K562 (cell line): Measurements from ENCODE around the gene RIIAD1. TPM values are rescaled to one million over a fixed set of nuclear protein-coding genes. Genes with fewer than 3 reads are reported as not detected.

Experiments
- ARID1B ChIP-seq: fragments of 450-650 bp; IDR thresholded peaks from 2 replicates; pipeline ENCODE4 v1.6.1; 2016; ENCODE audit warnings: antibody characterized with exemption, mild to moderate bottlenecking, inconsistent platforms
- BCL6 ChIP-seq: fragments of 250-450 bp; sonication (Bioruptor Pico); IDR thresholded peaks from 2 replicates; pipeline ENCODE4 v1.4.0; 2020
- BRD9 ChIP-seq: fragments of 450-650 bp; IDR thresholded peaks from 2 replicates; pipeline ENCODE4 v1.6.1; 2018; ENCODE audit warnings: low read depth; ENCODE audit not compliant: partially characterized antibody
- DIDO1 ChIP-seq: fragments of 450-650 bp; IDR thresholded peaks from 2 replicates; pipeline ENCODE4 v1.6.1; 2016; ENCODE audit warnings: low read depth, missing biosample characterization, missing genetic modification characterization
- HDAC8 ChIP-seq: fragments of 450-650 bp; IDR thresholded peaks from 2 replicates; pipeline ENCODE4 v1.6.1; 2016; ENCODE audit warnings: mild to moderate bottlenecking, missing genetic modification characterization, moderate library complexity, missing compliant biosample characterization
- NELFE ChIP-seq: IDR thresholded peaks from 2 replicates; pipeline ENCODE4 v1.6.1; 2011; ENCODE audit warnings: mild to moderate bottlenecking; ENCODE audit not compliant: insufficient read depth, insufficient read length
- PKNOX1 ChIP-seq: fragments of 450-650 bp; IDR thresholded peaks from 2 replicates; pipeline ENCODE4 v1.6.1; 2016
- PYGO2 ChIP-seq: fragments of 450-650 bp; IDR thresholded peaks from 2 replicates; pipeline ENCODE4 v1.6.1; 2016; ENCODE audit warnings: mild to moderate bottlenecking, missing genetic modification characterization, moderate library complexity, missing compliant biosample characterization
- RERE ChIP-seq: sonication (generic); formaldehyde crosslinking; IDR thresholded peaks from 2 replicates; pipeline ENCODE4 v1.8.0; 2023; ENCODE audit warnings: missing genetic modification reagents, mild to moderate bottlenecking, borderline replicate concordance
- SIN3B ChIP-seq: fragments of 450-650 bp; IDR thresholded peaks from 2 replicates; pipeline ENCODE4 v1.6.1; 2017; ENCODE audit warnings: low read depth, mild to moderate bottlenecking, moderate library complexity
- SREBF1 ChIP-seq: fragments of 150-350 bp; IDR thresholded peaks from 2 replicates; pipeline ENCODE4 v1.6.1; 2014; ENCODE audit warnings: antibody characterized with exemption, low read depth, low read length, borderline replicate concordance
- SREBF2 ChIP-seq: sonication (generic); formaldehyde crosslinking; IDR thresholded peaks from 2 replicates; pipeline ENCODE4 v1.4.0; 2020; ENCODE audit warnings: mild to moderate bottlenecking, missing genetic modification reagents
- TEAD1 ChIP-seq, 2 experiments: fragments of 450-650 bp in 1 of 2; sonication (generic) in 1 of 2; formaldehyde crosslinking; IDR thresholded peaks; 2 replicates each; pipeline versions ENCODE4 v1.4.0 to v1.8.0; 2020 to 2022; ENCODE audit warnings: mild to moderate bottlenecking in 2 of 2, missing genetic modification reagents in 1 of 2
- ZBTB43 ChIP-seq: sonication (generic); formaldehyde crosslinking; IDR thresholded peaks from 2 replicates; pipeline ENCODE4 v1.8.0; 2023; ENCODE audit warnings: mild to moderate bottlenecking, missing genetic modification reagents
- ZNF263 ChIP-seq: sonication (generic); formaldehyde crosslinking; IDR thresholded peaks from 2 replicates; pipeline ENCODE4 v1.8.0; 2022; ENCODE audit warnings: mild to moderate bottlenecking, missing genetic modification reagents, borderline replicate concordance
- ZNF347 ChIP-seq: fragments of 450-650 bp; formaldehyde crosslinking; IDR thresholded peaks from 2 replicates; pipeline ENCODE4 v1.4.0; 2020; ENCODE audit warnings: low read depth, mild to moderate bottlenecking, moderate library complexity
- ZNF668 ChIP-seq: fragments of 250-450 bp; sonication (Bioruptor Pico); IDR thresholded peaks from 2 replicates; pipeline ENCODE4 v1.8.0; 2022; ENCODE audit warnings: mild to moderate bottlenecking, inconsistent platforms
- polyA plus RNA-seq, 8 experiments: library from polyadenylated mRNA; depleted of rRNA in 4 of 8; stranded (reverse) in 5 of 8; unstranded in 3 of 8; fragments of >200 nt; fragmentation: Nextera tagmentation in 2 of 8; fragmentation: Illumina TruSeq in 1 of 8; extraction: Ambion mirVana in 2 of 8; extraction: Trizol in 1 of 8; gene quantifications; 2 replicates each; pipeline versions ENCODE4 v1.2.1 to v1.2.3, GENCODE V29; 2011 to 2014; ENCODE audit warnings: inconsistent platforms in 1 of 8, missing spikeins in 1 of 8
- total RNA-seq, 7 experiments: library from RNA; depleted of rRNA in 6 of 7; stranded (reverse); fragments of >200 nt in 6 of 7; fragmentation: Illumina TruSeq in 2 of 7; extraction: Trizol in 2 of 7; gene quantifications; 2 replicates each; pipeline versions ENCODE4 v1.2.1 to v1.2.3, GENCODE V29; 2011 to 2021; ENCODE audit warnings: low replicate concordance in 1 of 7
- TF ChIP-seq, protein P1 (sequence below): sonication (generic); IDR thresholded peaks from 2 replicates; pipeline ENCODE4 v1.6.1; 2016

Gene RIIAD1
- total and polyA plus RNA-seq, 9 of the 15 experiments (the other 6 are each of a cell fraction or from before 2014, with no cell fraction given) = not detected

GRCh38 chr1:151716771-151717631, 4.3 kb upstream of the RIIAD1 start, which contains the start of gene CELF3 (continued):
- no peak for TF ChIP-seq PKNOX1
- no peak for TF ChIP-seq ZNF347 (CRISPR knock-in tag)
- TF ChIP-seq BCL6 (CRISPR knock-in tag) = no peak
- no peak for TF ChIP-seq BRD9
- TF ChIP-seq, protein P1, sequence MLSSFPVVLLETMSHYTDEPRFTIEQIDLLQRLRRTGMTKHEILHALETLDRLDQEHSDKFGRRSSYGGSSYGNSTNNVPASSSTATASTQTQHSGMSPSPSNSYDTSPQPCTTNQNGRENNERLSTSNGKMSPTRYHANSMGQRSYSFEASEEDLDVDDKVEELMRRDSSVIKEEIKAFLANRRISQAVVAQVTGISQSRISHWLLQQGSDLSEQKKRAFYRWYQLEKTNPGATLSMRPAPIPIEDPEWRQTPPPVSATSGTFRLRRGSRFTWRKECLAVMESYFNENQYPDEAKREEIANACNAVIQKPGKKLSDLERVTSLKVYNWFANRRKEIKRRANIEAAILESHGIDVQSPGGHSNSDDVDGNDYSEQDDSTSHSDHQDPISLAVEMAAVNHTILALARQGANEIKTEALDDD = no peak
- TF ChIP-seq ZNF668 (CRISPR knock-in tag) = no peak
- TF ChIP-seq NELFE = no peak
- TF ChIP-seq SREBF2 (CRISPR knock-in tag) = no peak
- no peak; the same call in 1 of the 2 replicates for TF ChIP-seq ZNF263 (CRISPR knock-in tag)
- no peak for TF ChIP-seq ZBTB43 (CRISPR knock-in tag)
- peak; percentile 60 for TF ChIP-seq ARID1B
- no peak for TF ChIP-seq SREBF1
- no peak; a peak in 1 of 4 replicates for TF ChIP-seq TEAD1 (CRISPR knock-in tag; IDR thresholded peaks at IDR 0.05)
- 0 out of 2 replicates have a peak, but pooled peaks have one; percentile 32 for TF ChIP-seq DIDO1 (tag)
- no peak for TF ChIP-seq RERE (CRISPR knock-in tag)
- TF ChIP-seq SIN3B = no peak
- no peak for TF ChIP-seq HDAC8
- TF ChIP-seq PYGO2 = no peak
